AG04450 (cell line): ENCODE data around the gene ACOT7. TPM values are rescaled to one million over a fixed set of nuclear protein-coding genes. Genes with fewer than 3 reads are reported as not detected.

ENCODE experiments used
- CTCF ChIA-PET: fragments of 300-600, 350-600 bp; formaldehyde crosslinking; extraction: SDS; loops from one replicate; lab custom pipeline; 2022; ENCODE audit warnings: antibody characterized with exemption, inconsistent platforms; lab: Charles Lee
- POLR2A ChIA-PET: fragments of 350-600 bp; formaldehyde crosslinking; extraction: SDS; loops from one replicate; lab custom pipeline; 2021; ENCODE audit warnings: antibody characterized with exemption, inconsistent platforms; lab: Yijun Ruan, JAX
- DNase-seq: peaks from one replicate; pipeline ENCODE4 v3.0.0-alpha.2; 2011; ENCODE audit warnings: low read depth, low spot score
- H3K27ac ChIP-seq: one replicate; pipeline ENCODE4 v1.5.1; 2012; ENCODE audit warnings: low read depth, low read length, control low read depth
- H3K27me3 ChIP-seq: one replicate; pipeline ENCODE4 v1.6.0; 2012; ENCODE audit warnings: low read length; ENCODE audit not compliant: control insufficient read depth, insufficient read depth
- H3K4me3 ChIP-seq: 2 replicates; pipeline ENCODE4 v1.5.1; 2011; ENCODE audit warnings: mild to moderate bottlenecking, low read depth, low read length, control low read depth
- H3K9me3 ChIP-seq: 2 replicates; pipeline ENCODE4 v1.5.1; 2012; ENCODE audit warnings: low read length; ENCODE audit not compliant: control insufficient read depth, insufficient read depth
- CTCF ChIP-seq: IDR thresholded peaks from 2 replicates; pipeline ENCODE4 v1.5.1; 2011; ENCODE audit warnings: low read depth, low read length, control low read depth, inconsistent platforms
- polyA plus RNA-seq: library from polyadenylated mRNA; depleted of rRNA; stranded (reverse); fragments of >200 nt; gene quantifications from 2 replicates; pipeline ENCODE4 v1.2.3, GENCODE V29; 2011

The ACOT7 gene
- polyA plus RNA-seq, 1 experiment: 80.1 TPM

GRCh38 chr1:6352138-6352563, 41.4 kb downstream of the ACOT7 start:
- no peak overlapping the region for H3K4me3 ChIP-seq
- no peak overlapping the region for H3K27ac ChIP-seq
- H3K27me3 ChIP-seq: no peaks in the 10 kb centered on the region
- no peak for TF ChIP-seq CTCF
- POLR2A ChIA-PET: interaction anchor here (0.7 kb wide), 1 partner anchor 17 kb away, joined by 5 read pairs; no protein-coding TSS in a partner anchor
- H3K9me3 ChIP-seq: no peaks in the 10 kb centered on the region; the same call in 1 of the 2 replicates
- DNase-seq: no peak
- CTCF ChIA-PET: interaction anchor here (0.5 to 3.2 kb wide), 4 partner anchors 11 to 149 kb away, joined by 3 to 13 read pairs (median 4); no protein-coding TSS in a partner anchor

- DNase-seq: no peak
- Histone ChIP-seq H3K27me3 (no peaks in the 10 kb centered on the region), H3K4me3 (no peak overlapping the region), H3K27ac (no peak overlapping the region), H3K9me3 (no peaks in the 10 kb centered on the region; the same call in 1 of the 2 replicates)
- ChIA-PET POLR2A (interaction anchor here (0.7 kb wide), 1 partner anchor 17 kb away, joined by 5 read pairs; no protein-coding TSS in a partner anchor), CTCF (interaction anchor here (0.5 to 4.6 kb wide), 6 partner anchors 11 to 149 kb away, joined by 3 to 36 read pairs (median 4); no protein-coding TSS in a partner anchor)
- no peak for TF ChIP-seq CTCF
These were observed 42.0 kb downstream of the ACOT7 start for GRCh38 chr1:6351480-6352137.

GRCh38 chr1:6350416-6351088, 43.0 kb downstream of the ACOT7 start:
- H3K9me3 ChIP-seq: no peaks in the 10 kb centered on the region; the same call in 1 of the 2 replicates
- no peaks in the 10 kb centered on the region for H3K27me3 ChIP-seq
- DNase-seq: no peak
- no peak overlapping the region for H3K27ac ChIP-seq
- ChIA-PET POLR2A (no interaction called here), CTCF (interaction anchor here (0.7 to 4.6 kb wide), 5 partner anchors 12 to 106 kb away, joined by 3 to 36 read pairs (median 5); no protein-coding TSS in a partner anchor)
- no peak overlapping the region for H3K4me3 ChIP-seq
- no peak for TF ChIP-seq CTCF

- ChIA-PET CTCF (interaction anchor here (1.0 to 4.6 kb wide), 8 partner anchors 10 to 103 kb away, joined by 3 to 36 read pairs (median 4); no protein-coding TSS in a partner anchor), POLR2A (no interaction called here)
- Histone ChIP-seq H3K4me3 (no peak overlapping the region), H3K27me3 (no peaks in the 10 kb centered on the region), H3K9me3 (no peaks in the 10 kb centered on the region; the same call in 1 of the 2 replicates), H3K27ac (no peak overlapping the region)
- DNase-seq: no peak
- TF ChIP-seq CTCF: no peak
These were observed 44.2 kb downstream of the ACOT7 start for GRCh38 chr1:6349254-6349943.
